GM19324 (cell line): Measurements from ENCODE around the gene CATSPER1.

Experiments used
- ATAC-seq: cut with Tn5 transposase; IDR thresholded peaks from one replicate; pipeline ENCODE4 v1.9.1; 2021; ENCODE audit warnings: mild to moderate bottlenecking, moderate library complexity; ENCODE audit not compliant: unreplicated experiment, low FRiP score

The CATSPER1 gene

GRCh38 chr11:66006134-66006890 lies 20.0 kb downstream of the CATSPER1 start:
- no peak for ATAC-seq

- ATAC-seq: no peak
Measured at GRCh38 chr11:66004186-66004585, 22.1 kb downstream of the CATSPER1 start.

GRCh38 chr11:66003291-66003690 lies 23.0 kb downstream of the CATSPER1 start:
- ATAC-seq: no peak

- ATAC-seq: peak; percentile 63
Measured at GRCh38 chr11:66002648-66003225, 23.5 kb downstream of the CATSPER1 start.

GRCh38 chr11:66001942-66002647 lies 24.2 kb downstream of the CATSPER1 start, which contains the start of the genes BANF1 and EIF1AD:
Gene BANF1, plus strand, starts transcription at chr11:66002503. Its CDS starts 748 bp downstream, at chr11:66003251.
Gene EIF1AD, minus strand, starts transcription at chr11:66002157. Its CDS starts 1,768 bp downstream, at chr11:66000389.
- peak; percentile 74 for ATAC-seq

GRCh38 chr11:65997286-65997685 lies 29.0 kb downstream of the CATSPER1 start:
- ATAC-seq: no peak

GRCh38 chr11:65992056-65992455 lies 34.2 kb downstream of the CATSPER1 start:
- no peak for ATAC-seq

GRCh38 chr11:65988791-65989592 lies 37.3 kb downstream of the CATSPER1 start:
- ATAC-seq: peak; percentile 84

- no peak for ATAC-seq
Measured at GRCh38 chr11:65987336-65987735, 38.9 kb downstream of the CATSPER1 start.

- ATAC-seq: no peak
Measured at GRCh38 chr11:65983589-65983987, 42.7 kb downstream of the CATSPER1 start.

- ATAC-seq: no peak
Measured at GRCh38 chr11:65982824-65983588, 43.3 kb downstream of the CATSPER1 start.

- ATAC-seq: no peak
Measured at GRCh38 chr11:65981972-65982823, 44.1 kb downstream of the CATSPER1 start.

GRCh38 chr11:65981101-65981740 lies 45.1 kb downstream of the CATSPER1 start:
- no peak for ATAC-seq

- no peak for ATAC-seq
Measured at GRCh38 chr11:65979261-65979759, 47.0 kb downstream of the CATSPER1 start.

GRCh38 chr11:65978391-65979238 lies 47.7 kb downstream of the CATSPER1 start:
- ATAC-seq: no peak

GRCh38 chr11:65977621-65978390 lies 48.5 kb downstream of the CATSPER1 start:
- no peak for ATAC-seq
